AG10803 (cell line): ENCODE results near the gene S1PR3.

Source experiments
- DNase-seq: peaks from one replicate; pipeline ENCODE4 v3.0.0; 2010; ENCODE audit warnings: low read depth
- H3K4me3 ChIP-seq: 2 replicates; pipeline ENCODE4 v1.5.1; 2011; ENCODE audit warnings: mild to moderate bottlenecking, low read length, control low read depth
- TF ChIP-seq, protein P1 (sequence below): conservative IDR thresholded peaks from 2 replicates; pipeline ENCODE4 v1.5.1; 2011; ENCODE audit warnings: mild to moderate bottlenecking, low read length, control low read depth, inconsistent platforms

The S1PR3 gene

DNA sequence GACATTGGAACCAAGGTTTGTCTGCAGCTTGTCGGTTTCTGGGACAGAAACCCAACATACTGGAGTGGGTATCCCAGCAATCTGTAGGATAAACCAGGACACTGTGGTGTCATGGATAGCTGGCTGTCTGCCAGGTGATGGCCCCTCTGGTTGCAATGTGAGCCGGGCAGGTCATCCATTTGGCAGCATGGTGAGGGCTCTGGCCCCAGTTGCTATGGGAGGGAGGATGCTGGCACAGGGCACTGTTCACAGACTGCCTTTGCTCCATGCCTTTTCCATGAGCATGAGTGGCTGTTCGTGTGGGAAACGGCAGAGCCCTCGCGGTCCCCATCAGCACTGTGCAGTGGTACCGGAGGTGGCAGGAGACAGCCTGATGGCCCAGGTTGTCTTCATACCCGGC is 6.4 kb downstream of the S1PR3 start:
- no peak for DNase-seq
- TF ChIP-seq, protein P1, sequence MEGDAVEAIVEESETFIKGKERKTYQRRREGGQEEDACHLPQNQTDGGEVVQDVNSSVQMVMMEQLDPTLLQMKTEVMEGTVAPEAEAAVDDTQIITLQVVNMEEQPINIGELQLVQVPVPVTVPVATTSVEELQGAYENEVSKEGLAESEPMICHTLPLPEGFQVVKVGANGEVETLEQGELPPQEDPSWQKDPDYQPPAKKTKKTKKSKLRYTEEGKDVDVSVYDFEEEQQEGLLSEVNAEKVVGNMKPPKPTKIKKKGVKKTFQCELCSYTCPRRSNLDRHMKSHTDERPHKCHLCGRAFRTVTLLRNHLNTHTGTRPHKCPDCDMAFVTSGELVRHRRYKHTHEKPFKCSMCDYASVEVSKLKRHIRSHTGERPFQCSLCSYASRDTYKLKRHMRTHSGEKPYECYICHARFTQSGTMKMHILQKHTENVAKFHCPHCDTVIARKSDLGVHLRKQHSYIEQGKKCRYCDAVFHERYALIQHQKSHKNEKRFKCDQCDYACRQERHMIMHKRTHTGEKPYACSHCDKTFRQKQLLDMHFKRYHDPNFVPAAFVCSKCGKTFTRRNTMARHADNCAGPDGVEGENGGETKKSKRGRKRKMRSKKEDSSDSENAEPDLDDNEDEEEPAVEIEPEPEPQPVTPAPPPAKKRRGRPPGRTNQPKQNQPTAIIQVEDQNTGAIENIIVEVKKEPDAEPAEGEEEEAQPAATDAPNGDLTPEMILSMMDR = no peak

DNA sequence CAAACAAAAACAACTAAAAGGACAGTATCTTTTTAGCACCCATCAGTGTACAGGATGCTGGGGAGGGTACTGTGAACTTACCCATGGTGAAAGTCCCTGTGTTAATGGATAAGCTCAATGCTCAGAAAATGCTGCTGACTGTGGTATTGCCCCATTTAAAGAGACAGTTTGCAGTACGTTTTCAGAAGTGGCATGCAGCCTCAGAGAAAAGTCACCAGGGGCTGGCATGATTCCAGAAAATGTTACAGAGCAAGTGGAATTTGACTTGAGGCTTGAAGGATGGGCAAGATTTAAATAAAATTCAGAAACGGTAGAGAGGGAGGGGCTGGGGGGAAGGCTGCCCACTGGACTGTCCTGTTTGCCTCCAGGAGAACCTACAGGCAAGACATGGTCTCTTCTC is 7.2 kb downstream of the S1PR3 start:
- no peak for DNase-seq
- TF ChIP-seq, protein P1 = no peak
- no peak overlapping the region for H3K4me3 ChIP-seq

More for the DNA sequence above, 6.4 kb downstream of the S1PR3 start:
- H3K4me3 ChIP-seq = no peak overlapping the region

DNA sequence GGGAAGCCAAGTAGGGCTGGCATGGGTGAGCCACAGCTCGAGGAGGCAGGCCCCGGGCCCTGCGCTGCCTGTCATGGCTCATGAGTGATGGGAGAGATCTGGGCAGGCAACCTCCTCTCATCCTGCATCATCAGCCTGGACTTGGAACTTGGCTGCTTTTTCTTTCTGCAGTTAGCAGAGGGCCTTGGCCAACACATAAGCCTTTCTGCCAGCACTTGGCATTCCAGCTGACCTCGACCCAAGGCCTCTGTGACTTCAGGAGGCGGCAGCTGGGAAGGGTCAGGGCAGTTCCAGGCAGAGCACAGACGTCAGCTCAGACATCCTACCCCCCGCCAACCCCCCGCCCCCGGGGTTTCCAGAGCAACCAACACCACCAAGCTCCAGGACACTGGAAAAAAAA is 7.6 kb downstream of the S1PR3 start:
- DNase-seq = peak; percentile 69
- TF ChIP-seq, protein P1 = no peak
- H3K4me3 ChIP-seq = no peak overlapping the region

DNA sequence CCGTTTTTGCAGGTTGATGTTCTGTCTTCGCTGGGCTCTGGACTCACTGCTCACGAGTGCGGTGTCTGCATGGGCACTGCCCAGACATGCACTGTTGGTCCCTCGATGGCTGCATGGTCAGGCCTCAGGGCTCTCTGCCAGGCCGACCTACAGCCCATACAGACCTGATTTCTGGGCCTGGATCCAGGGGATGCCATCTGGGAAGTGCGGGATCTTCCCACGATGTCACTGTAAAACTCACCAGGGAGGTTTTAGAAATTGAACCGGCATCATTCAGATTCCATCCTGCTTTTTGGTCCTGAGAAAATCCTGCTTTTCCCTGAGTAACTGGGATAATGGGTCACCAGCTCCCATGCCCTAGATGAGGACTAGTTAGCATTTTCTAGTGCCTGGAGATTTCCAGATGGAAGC is 9.1 kb downstream of the S1PR3 start:
- no peak for DNase-seq
- no peak overlapping the region for H3K4me3 ChIP-seq
- TF ChIP-seq, protein P1 = no peak

DNA sequence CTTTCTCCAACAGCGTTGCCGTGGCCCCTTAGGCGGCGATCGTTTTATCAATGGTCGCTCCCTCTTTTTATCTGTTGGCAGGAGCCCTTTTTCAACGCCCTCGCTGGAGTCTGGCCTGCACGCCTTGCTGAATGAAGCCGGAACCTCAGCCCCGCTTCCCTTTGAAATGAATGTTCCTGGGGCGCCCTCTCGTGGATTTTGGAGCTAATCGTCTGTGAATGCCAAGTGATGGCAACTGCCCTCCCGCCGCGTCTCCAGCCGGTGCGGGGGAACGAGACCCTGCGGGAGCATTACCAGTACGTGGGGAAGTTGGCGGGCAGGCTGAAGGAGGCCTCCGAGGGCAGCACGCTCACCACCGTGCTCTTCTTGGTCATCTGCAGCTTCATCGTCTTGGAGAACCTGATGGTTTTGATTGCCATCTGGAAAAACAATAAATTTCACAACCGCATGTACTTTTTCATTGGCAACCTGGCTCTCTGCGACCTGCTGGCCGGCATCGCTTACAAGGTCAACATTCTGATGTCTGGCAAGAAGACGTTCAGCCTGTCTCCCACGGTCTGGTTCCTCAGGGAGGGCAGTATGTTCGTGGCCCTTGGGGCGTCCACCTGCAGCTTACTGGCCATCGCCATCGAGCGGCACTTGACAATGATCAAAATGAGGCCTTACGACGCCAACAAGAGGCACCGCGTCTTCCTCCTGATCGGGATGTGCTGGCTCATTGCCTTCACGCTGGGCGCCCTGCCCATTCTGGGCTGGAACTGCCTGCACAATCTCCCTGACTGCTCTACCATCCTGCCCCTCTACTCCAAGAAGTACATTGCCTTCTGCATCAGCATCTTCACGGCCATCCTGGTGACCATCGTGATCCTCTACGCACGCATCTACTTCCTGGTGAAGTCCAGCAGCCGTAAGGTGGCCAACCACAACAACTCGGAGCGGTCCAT is 10.0 kb downstream of the S1PR3 start:
- TF ChIP-seq, protein P1 = peak; percentile 76
- H3K4me3 ChIP-seq = peak overlapping the region; percentile 48
- peak; percentile 74 for DNase-seq

DNA sequence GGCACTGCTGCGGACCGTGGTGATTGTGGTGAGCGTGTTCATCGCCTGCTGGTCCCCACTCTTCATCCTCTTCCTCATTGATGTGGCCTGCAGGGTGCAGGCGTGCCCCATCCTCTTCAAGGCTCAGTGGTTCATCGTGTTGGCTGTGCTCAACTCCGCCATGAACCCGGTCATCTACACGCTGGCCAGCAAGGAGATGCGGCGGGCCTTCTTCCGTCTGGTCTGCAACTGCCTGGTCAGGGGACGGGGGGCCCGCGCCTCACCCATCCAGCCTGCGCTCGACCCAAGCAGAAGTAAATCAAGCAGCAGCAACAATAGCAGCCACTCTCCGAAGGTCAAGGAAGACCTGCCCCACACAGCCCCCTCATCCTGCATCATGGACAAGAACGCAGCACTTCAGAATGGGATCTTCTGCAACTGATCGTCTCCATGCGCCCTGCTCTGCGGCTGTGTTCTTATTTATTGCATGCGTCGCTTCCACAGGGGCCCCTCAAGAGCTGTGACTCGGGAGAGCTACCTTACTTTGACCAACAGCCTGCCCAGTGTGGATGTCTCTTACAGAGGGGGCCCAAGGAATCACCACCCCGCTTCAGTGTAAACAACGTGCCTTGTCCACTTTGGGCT is 10.8 kb downstream of the S1PR3 start:
- TF ChIP-seq, protein P1 = no peak
- no peak for DNase-seq

More for the DNA sequence above, 10.8 kb downstream of the S1PR3 start:
- no peak overlapping the region for H3K4me3 ChIP-seq
